Measurements from ENCODE around the gene CCDC177. TPM values are rescaled to one million over a fixed set of nuclear protein-coding genes. Genes with fewer than 3 reads are reported as not detected.

CCDC177 gene
- total and polyA plus RNA-seq, 8 donors, result not detected

DNA sequence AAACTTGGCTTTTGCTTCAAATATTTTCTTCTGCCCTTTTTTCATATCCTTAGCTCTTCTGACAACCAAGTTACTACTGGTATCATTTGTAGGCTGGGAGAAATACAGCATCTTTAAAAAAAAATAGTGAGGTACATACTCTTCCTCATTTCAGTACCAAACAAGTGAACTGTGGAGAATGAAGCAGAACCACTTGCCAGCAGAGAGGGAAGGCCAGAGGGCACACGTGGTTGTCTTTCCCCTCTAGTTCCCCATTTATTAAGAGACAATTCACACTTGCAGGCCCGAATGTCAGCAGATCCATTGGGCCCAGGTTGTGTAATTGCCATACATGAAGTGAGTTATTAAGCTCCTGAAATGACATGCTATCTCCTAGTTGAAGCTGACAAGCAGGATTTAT is 39.9 kb upstream of the CCDC177 start:
- Histone ChIP-seq H3K4me3 (peak overlapping the region in 1 of 4 donors; percentile 77), H3K4me1 (peaks cover 18 to 64% (median 54%) of the 10 kb centered on the region in 3 donors), H3K9me3 (no peaks in the 10 kb centered on the region), H3K36me3 (no peaks in the 10 kb centered on the region), H3K27me3 (no peaks in the 10 kb centered on the region), H3K27ac (peak overlapping the region in 3 of 4 donors; percentile 16 to 79 (median 65))
- ATAC-seq, result peak in 1 of 4 donors; percentile 1
- TF ChIP-seq, protein P1, sequence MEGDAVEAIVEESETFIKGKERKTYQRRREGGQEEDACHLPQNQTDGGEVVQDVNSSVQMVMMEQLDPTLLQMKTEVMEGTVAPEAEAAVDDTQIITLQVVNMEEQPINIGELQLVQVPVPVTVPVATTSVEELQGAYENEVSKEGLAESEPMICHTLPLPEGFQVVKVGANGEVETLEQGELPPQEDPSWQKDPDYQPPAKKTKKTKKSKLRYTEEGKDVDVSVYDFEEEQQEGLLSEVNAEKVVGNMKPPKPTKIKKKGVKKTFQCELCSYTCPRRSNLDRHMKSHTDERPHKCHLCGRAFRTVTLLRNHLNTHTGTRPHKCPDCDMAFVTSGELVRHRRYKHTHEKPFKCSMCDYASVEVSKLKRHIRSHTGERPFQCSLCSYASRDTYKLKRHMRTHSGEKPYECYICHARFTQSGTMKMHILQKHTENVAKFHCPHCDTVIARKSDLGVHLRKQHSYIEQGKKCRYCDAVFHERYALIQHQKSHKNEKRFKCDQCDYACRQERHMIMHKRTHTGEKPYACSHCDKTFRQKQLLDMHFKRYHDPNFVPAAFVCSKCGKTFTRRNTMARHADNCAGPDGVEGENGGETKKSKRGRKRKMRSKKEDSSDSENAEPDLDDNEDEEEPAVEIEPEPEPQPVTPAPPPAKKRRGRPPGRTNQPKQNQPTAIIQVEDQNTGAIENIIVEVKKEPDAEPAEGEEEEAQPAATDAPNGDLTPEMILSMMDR (IDR thresholded peaks at IDR 0.05), result no peak
- FAIRE-seq, result no peak
- intact Hi-C loops (cut with DNase I), result no loop called here
- WGBS, 2 donors, result 14 to 16% methylated on average over 2 of the region's 2 CpGs
- peak in 1 of 6 donors; percentile 49 for DNase-seq

DNA sequence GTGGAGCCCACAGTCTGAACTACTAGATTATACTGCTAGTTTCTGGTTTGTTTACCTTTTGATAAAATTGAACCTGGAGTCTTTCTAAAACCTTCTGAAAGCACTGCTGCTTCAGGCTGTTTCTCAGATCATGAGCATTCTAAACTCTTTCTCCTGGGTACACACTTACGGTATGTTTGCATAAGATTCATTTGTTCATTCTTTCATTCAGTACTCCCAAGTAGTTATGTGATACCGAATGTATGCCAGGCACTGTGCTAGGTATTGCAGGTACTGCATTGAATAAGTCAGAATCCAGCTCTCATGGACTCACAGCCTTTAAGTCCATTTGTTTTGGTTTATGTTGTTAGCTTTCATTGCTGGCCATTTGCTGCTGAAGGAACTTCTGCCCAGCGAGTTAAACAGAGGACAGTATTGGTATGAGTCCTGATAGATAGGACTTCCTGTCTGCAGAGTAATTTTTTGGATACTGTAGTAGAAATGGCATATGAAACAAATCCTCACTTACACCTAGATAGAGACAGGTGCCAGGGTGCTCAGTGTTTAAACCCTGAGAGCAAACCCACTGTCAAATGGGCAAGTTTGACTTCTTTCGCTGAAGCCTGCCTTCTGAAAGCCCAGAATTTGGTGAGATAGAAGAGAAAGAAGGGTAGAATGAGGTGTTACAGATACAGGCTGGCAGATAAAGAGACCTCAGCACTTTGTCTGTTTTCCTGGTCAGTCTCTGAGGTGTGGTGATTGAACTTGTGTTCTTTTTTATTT is 38.8 kb upstream of the CCDC177 start:
- DNase-seq (no peak), FAIRE-seq (no peak), ATAC-seq (peak in 1 of 4 donors; percentile 3)
- WGBS, 2 donors, result 29 to 33% methylated on average over 4 of the region's 4 CpGs
- peak overlapping the region in 3 of 4 donors; percentile 3 to 94 (median 91) for H3K27ac ChIP-seq
- H3K36me3 ChIP-seq, result no peaks in the 10 kb centered on the region
- no peaks in the 10 kb centered on the region for H3K9me3 ChIP-seq
- no peaks in the 10 kb centered on the region for H3K27me3 ChIP-seq
- TF ChIP-seq, protein P1 (IDR thresholded peaks at IDR 0.05), result no peak
- intact Hi-C loops (cut with DNase I), result no loop called here
- H3K4me3 ChIP-seq, result peak overlapping the region in 3 of 4 donors; percentile 69 to 77 (median 73)
- H3K4me1 ChIP-seq, result peaks cover 18 to 54% (median 51%) of the 10 kb centered on the region in 3 donors

DNA sequence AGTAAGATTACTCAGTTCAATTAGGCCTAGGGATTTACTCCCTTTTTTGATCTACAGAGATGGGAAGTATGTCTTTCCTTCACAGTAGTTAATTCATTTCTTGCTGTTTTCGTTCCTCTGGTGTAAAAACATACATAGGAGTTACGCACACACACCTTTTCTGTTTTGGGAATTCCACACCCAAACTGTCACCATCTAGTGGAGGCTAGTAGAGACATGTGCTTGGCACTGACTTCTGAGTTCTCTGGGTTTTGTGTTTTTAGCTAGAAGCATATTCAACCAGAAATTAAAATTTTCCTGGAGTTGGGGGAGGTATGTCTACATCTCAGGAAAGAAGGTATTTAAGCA is 38.1 kb upstream of the CCDC177 start:
- Histone ChIP-seq H3K27ac (peak overlapping the region; percentile 85 to 94 (median 90)), H3K4me1 (peaks cover 18 to 46% (median 43%) of the 10 kb centered on the region in 3 donors)

DNA sequence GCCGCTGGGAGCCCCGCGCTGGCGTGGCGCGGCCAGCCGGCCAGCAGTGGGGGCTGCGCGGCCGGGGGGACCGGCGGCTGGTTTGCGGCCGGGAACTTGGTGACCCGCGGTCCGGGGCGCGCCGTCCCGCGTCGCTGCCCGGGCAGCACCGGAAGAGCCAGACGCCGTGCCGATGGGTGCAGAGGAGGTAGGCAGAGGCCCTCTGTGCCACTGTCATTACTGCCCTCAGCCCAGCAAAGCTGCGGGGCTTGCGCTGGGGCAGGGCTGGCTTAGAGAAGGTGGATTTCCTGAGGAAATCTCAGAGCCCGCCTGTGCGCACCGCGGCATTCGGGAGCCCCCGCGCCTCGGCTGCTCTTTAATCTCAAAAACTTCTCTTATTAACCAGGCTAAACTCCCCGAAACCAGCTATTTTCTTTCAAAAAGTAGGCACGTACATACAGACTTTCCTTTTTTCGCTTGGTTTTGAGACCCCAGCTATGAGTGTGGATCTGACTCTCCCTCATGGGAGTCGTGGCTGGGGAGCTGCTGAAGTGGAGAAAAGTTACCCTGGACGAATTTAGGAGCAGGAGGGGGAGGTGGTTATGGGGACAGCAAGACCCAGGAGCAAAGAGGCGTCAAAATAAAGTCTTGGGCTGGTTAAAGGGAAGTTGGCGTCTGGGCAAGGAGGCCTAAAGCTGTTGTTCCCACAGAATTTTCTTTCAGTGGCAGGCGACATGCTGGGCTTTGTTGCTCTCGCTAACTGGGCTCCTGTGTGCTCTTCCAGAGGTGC is 37.5 kb upstream of the CCDC177 start:
- H3K4me1 ChIP-seq, result peaks cover 18 to 42% (median 38%) of the 10 kb centered on the region in 3 donors

More for the DNA sequence above, 38.1 kb upstream of the CCDC177 start:
- intact Hi-C loops (cut with DNase I), result no loop called here
- peak in 1 of 4 donors; percentile 5 for ATAC-seq
- WGBS, 2 donors, result 4% methylated on average over 2 of the region's 2 CpGs
- TF ChIP-seq, protein P1 (IDR thresholded peaks at IDR 0.05), result no peak
- FAIRE-seq, result no peak
- peak overlapping the region; percentile 58 to 77 (median 71) for H3K4me3 ChIP-seq
- no peaks in the 10 kb centered on the region for H3K27me3 ChIP-seq
- no peaks in the 10 kb centered on the region for H3K9me3 ChIP-seq
- H3K36me3 ChIP-seq, result no peaks in the 10 kb centered on the region
- DNase-seq, result no peak

More for the DNA sequence above, 37.5 kb upstream of the CCDC177 start:
- intact Hi-C loops (cut with DNase I), result no loop called here
- H3K9me3 ChIP-seq, result no peaks in the 10 kb centered on the region
- no peaks in the 10 kb centered on the region for H3K27me3 ChIP-seq
- ATAC-seq, result peak; percentile 21 to 41 (median 30)
- no peaks in the 10 kb centered on the region for H3K36me3 ChIP-seq
- peak; percentile 27 to 75 (median 44) for DNase-seq
- 1% methylated on average over 38 to 47 of the region's 47 CpGs for WGBS, 2 donors
- H3K27ac ChIP-seq, result peak overlapping the region; percentile 85 to 94 (median 90)
- TF ChIP-seq, protein P1 (IDR thresholded peaks at IDR 0.05), result no peak
- peak overlapping the region; percentile 58 to 77 (median 71) for H3K4me3 ChIP-seq
- FAIRE-seq, result no peak

Data from pancreas (tissue), 10 donors.